ENCODE results near the gene MYLK. TPM values are rescaled to one million over a fixed set of nuclear protein-coding genes. Genes with fewer than 3 reads are reported as not detected.

The MYLK gene
- total and polyA plus RNA-seq, 2 of the 4 experiments (the other 2 are of a cell fraction) = 299 to 484 TPM

DNA sequence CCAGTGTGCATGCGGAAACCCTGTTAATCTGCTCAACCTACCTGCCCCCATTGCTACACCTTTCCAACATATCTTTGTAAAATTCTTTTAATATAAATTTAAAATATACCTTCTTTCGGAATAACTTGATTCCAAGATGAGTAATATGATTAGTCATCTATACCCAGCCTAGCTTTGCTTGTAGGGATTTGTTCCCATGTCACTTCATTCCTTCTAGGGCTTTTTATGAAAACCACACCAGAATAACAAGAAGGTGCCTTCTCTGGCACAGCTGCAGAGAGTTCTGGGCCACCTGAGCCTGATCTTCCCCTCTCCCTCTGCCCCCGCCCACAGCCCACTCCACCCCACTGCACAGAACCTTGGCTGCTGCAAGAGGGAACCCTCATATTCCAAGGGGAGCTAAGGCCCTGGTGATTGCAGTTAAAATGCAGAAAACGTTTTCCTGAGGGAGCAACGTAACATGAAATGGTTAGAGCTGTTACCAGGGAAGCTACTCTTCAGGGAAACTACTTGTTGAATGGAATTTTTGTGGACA lies 260.7 kb downstream of the MYLK start:
- no CpG with 5 or more reads among the region's 5 CpGs for WGBS, 2 experiments (ENCODE audit: extremely low coverage in 2 of 2, insufficient read length in 1 of 2)
- no peak overlapping the region for H3K18ac ChIP-seq (ENCODE audit: low read depth, low read length)
- H3K9me3 ChIP-seq (ENCODE audit: control insufficient read depth, insufficient read depth, low read length) = no peaks in the 10 kb centered on the region
- peak overlapping the region; percentile 23 for H3K4ac ChIP-seq (ENCODE audit: low read depth, low read length)
- BruUV-seq (replicated peaks) = no TSS peak
- peaks cover 22% of the 10 kb centered on the region for H3K9me1 ChIP-seq (ENCODE audit: insufficient read depth, low read length)
- H3K23ac ChIP-seq (ENCODE audit: low read depth, low read length) = no peak overlapping the region; the same call in 1 of the 2 replicates
- peaks cover 12 to 56% of the 10 kb centered on the region in 2 experiments; a peak in 3 of 4 replicates for H3K79me1 ChIP-seq (ENCODE audit: low read depth in 1 of 2, low read length in 2 of 2)
- H4K91ac ChIP-seq (ENCODE audit: insufficient read depth, low read depth, low read length) = no peak overlapping the region
- peak overlapping the region; percentile 42; the same call in 1 of the 3 replicates for H2BK15ac ChIP-seq (ENCODE audit: low read depth, low read length)
- TF ChIP-seq RCOR1 (IDR thresholded peaks at IDR 0.05; ENCODE audit: insufficient replicate concordance, low read length) (no peak), MXI1 (IDR thresholded peaks at IDR 0.05; ENCODE audit: borderline replicate concordance, low read depth, low read length) (no peak), RAD21 (IDR thresholded peaks at IDR 0.05; ENCODE audit: low read length) (no peak), MAFK (IDR thresholded peaks at IDR 0.05; ENCODE audit: low read depth, low read length) (no peak), SMC3 (IDR thresholded peaks at IDR 0.05; ENCODE audit: low read depth, low read length) (no peak), POLR2A (IDR thresholded peaks at IDR 0.05; ENCODE audit: low read depth, low read length) (no peak), NFE2L2 (IDR thresholded peaks at IDR 0.05; ENCODE audit: low read depth, low read length) (no peak), CEBPB (IDR thresholded peaks at IDR 0.05; ENCODE audit: low read depth, low read length) (no peak), CHD1 (IDR thresholded peaks at IDR 0.05; ENCODE audit: low read depth, low read length) (no peak), RFX5 (IDR thresholded peaks at IDR 0.05; ENCODE audit: low read depth, low read length) (no peak), BHLHE40 (IDR thresholded peaks at IDR 0.05; ENCODE audit: low read depth, low read length) (no peak), FOS (IDR thresholded peaks at IDR 0.05; ENCODE audit: low read depth, low read length) (no peak), MAZ (IDR thresholded peaks at IDR 0.05; ENCODE audit: borderline replicate concordance, low read depth, low read length) (no peak)
- TF ChIP-seq, protein P1, sequence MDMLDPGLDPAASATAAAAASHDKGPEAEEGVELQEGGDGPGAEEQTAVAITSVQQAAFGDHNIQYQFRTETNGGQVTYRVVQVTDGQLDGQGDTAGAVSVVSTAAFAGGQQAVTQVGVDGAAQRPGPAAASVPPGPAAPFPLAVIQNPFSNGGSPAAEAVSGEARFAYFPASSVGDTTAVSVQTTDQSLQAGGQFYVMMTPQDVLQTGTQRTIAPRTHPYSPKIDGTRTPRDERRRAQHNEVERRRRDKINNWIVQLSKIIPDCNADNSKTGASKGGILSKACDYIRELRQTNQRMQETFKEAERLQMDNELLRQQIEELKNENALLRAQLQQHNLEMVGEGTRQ (IDR thresholded peaks at IDR 0.05; ENCODE audit: low read depth, low read length) = no peak
- TF ChIP-seq, protein P2, sequence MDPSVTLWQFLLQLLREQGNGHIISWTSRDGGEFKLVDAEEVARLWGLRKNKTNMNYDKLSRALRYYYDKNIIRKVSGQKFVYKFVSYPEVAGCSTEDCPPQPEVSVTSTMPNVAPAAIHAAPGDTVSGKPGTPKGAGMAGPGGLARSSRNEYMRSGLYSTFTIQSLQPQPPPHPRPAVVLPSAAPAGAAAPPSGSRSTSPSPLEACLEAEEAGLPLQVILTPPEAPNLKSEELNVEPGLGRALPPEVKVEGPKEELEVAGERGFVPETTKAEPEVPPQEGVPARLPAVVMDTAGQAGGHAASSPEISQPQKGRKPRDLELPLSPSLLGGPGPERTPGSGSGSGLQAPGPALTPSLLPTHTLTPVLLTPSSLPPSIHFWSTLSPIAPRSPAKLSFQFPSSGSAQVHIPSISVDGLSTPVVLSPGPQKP (IDR thresholded peaks at IDR 0.05; ENCODE audit: borderline replicate concordance, low read depth, low read length) = no peak
- TF ChIP-seq, protein P3, sequence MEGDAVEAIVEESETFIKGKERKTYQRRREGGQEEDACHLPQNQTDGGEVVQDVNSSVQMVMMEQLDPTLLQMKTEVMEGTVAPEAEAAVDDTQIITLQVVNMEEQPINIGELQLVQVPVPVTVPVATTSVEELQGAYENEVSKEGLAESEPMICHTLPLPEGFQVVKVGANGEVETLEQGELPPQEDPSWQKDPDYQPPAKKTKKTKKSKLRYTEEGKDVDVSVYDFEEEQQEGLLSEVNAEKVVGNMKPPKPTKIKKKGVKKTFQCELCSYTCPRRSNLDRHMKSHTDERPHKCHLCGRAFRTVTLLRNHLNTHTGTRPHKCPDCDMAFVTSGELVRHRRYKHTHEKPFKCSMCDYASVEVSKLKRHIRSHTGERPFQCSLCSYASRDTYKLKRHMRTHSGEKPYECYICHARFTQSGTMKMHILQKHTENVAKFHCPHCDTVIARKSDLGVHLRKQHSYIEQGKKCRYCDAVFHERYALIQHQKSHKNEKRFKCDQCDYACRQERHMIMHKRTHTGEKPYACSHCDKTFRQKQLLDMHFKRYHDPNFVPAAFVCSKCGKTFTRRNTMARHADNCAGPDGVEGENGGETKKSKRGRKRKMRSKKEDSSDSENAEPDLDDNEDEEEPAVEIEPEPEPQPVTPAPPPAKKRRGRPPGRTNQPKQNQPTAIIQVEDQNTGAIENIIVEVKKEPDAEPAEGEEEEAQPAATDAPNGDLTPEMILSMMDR (conservative IDR thresholded peaks at IDR 0.05; ENCODE audit: low read depth, low read length) = no peak
- intact Hi-C loops (cut with micrococcal nuclease) = no loop called here
- H3K4me2 ChIP-seq (ENCODE audit: low read depth, low read length) = no peak overlapping the region
- H3K4me1 ChIP-seq (ENCODE audit: control insufficient read depth, insufficient read depth, low read length) = peaks cover 32% of the 10 kb centered on the region
- H3K27ac ChIP-seq (ENCODE audit: insufficient read depth, low read length) = peak overlapping the region; percentile 12; the same call in 1 of the 2 replicates
- no peak overlapping the region for H4K5ac ChIP-seq (ENCODE audit: low read depth, low read length)
- POLR2A ChIA-PET (ENCODE audit: unreplicated experiment) = no interaction called here
- peaks cover 60% of the 10 kb centered on the region for H3K36me3 ChIP-seq (ENCODE audit: control insufficient read depth, insufficient read depth, low read length)
- H3K14ac ChIP-seq (replicated peaks; ENCODE audit: low read depth, low read length) = peak overlapping the region; percentile 18; the same call in 1 of the 2 replicates
- peak overlapping the region; percentile 19 for H2BK5ac ChIP-seq (ENCODE audit: low read depth, low read length, poor library complexity, severe bottlenecking)
- H2AK9ac ChIP-seq (replicated peaks; ENCODE audit: low read depth, low read length, poor library complexity) = no peak overlapping the region
- no peak overlapping the region for H3K4me3 ChIP-seq (ENCODE audit: insufficient read depth, low read depth, low read length)
- H2BK120ac ChIP-seq (ENCODE audit: low read depth, low read length) = peak overlapping the region; percentile 53
- no peak overlapping the region for H3K9ac ChIP-seq (ENCODE audit: low read depth, low read length)
- no peaks in the 10 kb centered on the region for H3K27me3 ChIP-seq (ENCODE audit: control insufficient read depth, insufficient read depth, low read length)
- H2BK20ac ChIP-seq (ENCODE audit: low read depth, low read length) = peak overlapping the region; percentile 24; the same call in 1 of the 2 replicates
- H4K8ac ChIP-seq (ENCODE audit: low read depth in 2 of 2, low read length in 2 of 2) = 0 out of 4 replicates have a peak overlapping the region, but pooled peaks of 1 of the 2 experiments have one; percentile 25
- CTCF ChIA-PET = no interaction called here
- peak overlapping the region; percentile 33; the same call in 1 of the 2 replicates for H2AK5ac ChIP-seq (ENCODE audit: low read depth, low read length)
- peaks cover 14% of the 10 kb centered on the region for H4K20me1 ChIP-seq (ENCODE audit: insufficient read depth, low read length)
- no peak overlapping the region for H2AFZ ChIP-seq (replicated peaks; ENCODE audit: low read length, poor library complexity)
- dilution Hi-C loops (cut with HindIII; ENCODE audit: low sequenced_read_pairs, unreplicated experiment) = no loop called here
- ATAC-seq (ENCODE audit: low read depth) (no peak), DNase-seq (peak; percentile 66)
- no peak overlapping the region for H3K56ac ChIP-seq (ENCODE audit: extremely low read depth, insufficient read depth, low read length)
- in situ Hi-C loops (cut with MboI; ENCODE audit: low sequenced_read_pairs) = no loop called here

All from IMR-90 (cell line).